HG03520 (cell line): ENCODE measurements around the gene SCTR.

Experiments
- ATAC-seq: cut with Tn5 transposase; IDR thresholded peaks from one replicate; pipeline ENCODE4 v1.9.1; 2021; ENCODE audit warnings: mild to moderate bottlenecking, moderate library complexity; ENCODE audit not compliant: unreplicated experiment

The SCTR gene

DNA sequence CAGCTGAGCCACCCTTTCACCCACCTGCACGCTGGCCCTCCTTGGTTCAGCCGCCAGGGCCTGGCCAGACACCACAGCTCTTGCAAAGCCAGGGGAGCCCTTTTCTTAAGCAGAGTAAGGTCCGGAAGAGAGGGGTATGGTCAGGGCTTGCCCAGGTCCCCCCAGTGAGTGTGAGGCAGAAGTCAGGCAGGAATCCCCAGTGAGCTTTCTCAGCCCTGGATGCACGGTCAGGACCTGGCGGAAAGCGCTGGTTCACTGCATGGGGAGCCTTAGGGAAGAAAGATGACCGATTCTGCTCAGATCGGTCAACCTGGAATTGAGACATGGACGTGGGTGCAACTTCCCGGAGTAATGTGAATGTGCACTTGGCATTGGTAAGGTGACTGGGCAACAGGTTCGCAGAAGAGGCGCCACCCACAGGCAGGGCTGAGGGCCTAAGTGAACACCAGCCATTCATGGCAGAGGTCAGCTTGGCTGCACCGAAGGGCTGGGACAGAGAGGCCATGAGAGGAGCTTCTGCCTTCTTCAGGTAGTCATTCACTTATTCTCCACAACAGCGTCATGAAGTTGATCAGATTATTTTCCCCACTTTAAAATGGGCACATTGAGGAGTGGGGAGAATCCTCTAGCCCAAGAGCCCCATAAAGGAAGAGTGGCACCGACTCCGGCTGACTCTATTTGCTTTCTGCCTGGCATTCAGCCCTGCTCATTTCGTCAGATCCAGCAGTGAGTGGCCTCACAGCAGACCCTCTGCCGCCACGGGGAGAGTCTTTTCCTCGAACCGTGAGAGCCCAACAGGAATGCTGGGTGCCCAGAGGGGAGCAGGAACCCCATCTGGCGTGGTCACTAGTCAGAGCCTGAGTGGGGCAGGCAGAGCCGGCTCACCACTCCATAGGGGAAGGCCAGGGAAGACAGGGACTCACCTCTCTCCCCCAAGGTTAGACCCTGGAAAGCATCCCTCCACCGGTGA lies 35.8 kb downstream of the SCTR start:
- no peak for ATAC-seq

DNA sequence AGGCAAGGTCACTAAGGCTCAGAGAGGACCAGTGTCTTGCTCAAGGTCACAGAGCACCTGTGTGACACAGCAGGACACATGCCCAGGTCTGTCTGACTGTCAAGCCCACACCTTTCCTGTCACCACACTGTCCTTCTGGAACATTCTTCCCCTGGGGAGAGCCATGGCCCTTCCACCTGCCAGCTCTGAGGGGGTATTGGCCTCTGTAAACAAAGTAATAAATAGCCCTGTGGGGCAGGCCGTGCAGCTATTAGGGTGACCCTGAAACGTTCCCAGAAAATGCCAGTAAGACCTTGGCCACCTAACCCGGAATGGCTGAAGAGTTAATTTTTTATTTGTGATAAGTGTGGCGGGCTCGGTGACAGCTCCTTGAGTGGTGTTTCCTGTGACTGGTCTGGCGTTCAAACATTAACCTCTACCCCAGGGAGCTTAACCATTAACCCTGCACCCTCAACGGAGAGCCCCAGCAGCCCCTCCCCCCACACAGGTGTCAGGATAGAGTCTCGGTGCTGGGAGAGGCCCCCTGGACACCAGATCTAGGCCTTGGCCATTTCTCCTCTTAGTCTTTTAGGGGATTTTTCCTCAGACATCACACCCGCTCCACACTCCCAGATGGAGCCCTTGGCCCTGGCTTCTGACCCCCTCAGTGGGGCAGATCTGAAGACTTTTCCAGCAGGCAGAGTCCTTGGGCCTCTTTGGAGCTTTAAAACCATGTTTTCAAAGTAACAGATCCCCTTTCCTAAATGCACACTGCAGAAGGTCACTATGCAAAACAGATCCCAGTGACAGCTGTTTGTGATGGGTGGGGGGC lies 36.6 kb downstream of the SCTR start:
- ATAC-seq = no peak

DNA sequence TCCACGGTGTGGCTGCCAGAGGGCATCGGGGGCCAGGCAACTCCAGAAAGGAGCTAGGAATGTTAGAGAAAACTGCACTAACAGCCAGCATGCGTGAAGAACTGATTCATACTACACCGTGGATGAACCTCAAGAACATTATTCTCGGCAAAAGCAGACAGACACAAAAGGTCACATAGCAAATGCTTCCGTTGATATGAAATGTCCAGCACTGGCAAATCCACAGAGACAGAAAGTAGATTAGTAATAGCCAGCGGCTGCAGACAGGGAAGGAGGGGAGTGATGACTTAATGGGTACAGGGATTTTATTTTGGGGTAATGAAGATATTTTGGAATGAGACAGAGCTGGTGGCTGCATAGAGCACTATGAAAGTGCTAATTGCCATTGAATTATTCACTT lies 37.4 kb downstream of the SCTR start:
- no peak for ATAC-seq

DNA sequence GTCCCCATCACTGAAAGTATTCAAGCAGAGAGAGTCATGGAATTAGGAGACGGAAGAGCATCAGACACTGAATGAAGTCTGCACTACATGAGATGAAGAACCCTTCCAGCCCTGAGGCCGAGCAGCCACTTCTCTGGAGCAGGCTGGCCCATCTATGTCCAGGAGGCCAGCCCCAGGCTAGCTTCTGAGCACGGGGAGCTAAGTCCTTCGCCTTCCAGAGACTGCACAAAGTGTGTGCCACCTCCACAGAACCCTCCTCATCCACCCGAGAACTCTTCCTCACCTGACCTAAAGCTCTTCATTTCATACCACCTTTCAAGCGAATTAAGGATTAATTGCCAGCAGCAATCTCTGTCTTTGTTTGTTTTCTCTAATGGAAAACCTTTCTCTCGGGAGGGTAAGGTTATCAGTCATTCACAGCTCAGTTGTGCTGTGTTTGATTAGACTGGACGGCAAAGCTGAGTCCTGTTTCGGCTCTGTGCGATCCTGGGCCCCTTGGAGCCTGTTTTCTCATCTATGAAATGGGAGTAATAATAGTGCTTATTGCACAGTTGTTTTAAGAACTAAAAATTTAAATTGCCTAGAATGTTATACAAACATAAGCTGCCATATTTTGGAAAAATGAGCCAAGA lies 38.0 kb downstream of the SCTR start:
- no peak for ATAC-seq

DNA sequence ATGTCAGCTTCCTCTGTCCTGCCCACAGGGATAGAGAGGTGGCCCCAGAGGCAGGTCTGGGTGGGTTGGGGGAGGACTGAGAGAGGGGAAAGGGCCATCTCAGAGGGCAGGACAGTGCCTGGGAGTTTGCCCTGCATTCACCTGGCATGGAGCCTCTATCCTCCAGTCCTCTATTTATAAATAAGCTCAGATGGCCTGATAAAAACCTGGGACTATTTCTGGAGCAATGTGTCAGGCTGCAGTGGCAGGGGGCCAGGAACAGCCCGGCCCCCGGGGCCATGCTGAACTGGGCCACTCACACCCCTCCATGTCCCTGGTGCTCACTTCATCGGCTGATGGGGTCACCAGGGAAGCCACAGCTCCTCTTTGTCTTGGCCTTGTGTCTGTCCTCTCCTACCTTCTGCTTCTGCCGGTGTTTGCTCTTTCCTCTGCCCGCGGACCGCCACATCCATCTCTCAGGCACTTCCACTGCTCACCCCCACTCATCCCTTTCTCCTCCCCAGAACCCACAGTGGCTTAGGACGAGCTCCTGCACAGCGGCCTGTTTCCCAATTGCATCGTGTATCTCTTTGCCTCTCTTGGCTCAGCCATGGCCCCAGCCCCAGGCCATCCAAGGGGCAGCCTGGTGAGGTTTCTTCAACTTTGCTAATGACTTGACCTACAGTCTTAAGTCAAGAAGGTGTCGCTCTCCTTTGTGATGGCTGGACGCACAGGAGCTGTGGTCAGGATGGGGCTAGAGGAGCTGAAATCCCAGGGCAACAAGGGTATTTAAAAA lies 38.8 kb downstream of the SCTR start:
- ATAC-seq = no peak

DNA sequence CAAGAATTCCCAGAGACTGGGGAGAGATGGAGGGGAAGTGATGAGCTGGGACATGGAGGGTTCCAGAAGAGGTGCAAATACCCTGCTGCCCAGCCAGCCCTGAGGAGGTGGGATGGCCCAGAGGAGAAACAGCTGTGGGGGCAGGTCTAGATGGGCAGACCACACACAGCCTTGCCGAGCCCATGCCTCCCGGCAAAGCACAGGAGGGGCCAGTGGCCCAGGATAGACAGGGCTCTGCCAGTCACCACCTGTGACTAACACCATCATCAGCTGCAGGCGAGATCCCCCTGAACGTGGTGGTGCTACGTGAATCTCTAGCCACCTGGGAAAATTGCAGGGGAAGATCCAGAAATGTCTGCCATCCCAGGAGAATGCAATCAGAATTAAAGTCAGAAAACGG lies 39.4 kb downstream of the SCTR start:
- no peak for ATAC-seq

- no peak for ATAC-seq
Measured at GRCh38 chr2:119483896-119484718, 40.2 kb downstream of the SCTR start.

- no peak for ATAC-seq
Measured at GRCh38 chr2:119483395-119483753, 40.9 kb downstream of the SCTR start.

DNA sequence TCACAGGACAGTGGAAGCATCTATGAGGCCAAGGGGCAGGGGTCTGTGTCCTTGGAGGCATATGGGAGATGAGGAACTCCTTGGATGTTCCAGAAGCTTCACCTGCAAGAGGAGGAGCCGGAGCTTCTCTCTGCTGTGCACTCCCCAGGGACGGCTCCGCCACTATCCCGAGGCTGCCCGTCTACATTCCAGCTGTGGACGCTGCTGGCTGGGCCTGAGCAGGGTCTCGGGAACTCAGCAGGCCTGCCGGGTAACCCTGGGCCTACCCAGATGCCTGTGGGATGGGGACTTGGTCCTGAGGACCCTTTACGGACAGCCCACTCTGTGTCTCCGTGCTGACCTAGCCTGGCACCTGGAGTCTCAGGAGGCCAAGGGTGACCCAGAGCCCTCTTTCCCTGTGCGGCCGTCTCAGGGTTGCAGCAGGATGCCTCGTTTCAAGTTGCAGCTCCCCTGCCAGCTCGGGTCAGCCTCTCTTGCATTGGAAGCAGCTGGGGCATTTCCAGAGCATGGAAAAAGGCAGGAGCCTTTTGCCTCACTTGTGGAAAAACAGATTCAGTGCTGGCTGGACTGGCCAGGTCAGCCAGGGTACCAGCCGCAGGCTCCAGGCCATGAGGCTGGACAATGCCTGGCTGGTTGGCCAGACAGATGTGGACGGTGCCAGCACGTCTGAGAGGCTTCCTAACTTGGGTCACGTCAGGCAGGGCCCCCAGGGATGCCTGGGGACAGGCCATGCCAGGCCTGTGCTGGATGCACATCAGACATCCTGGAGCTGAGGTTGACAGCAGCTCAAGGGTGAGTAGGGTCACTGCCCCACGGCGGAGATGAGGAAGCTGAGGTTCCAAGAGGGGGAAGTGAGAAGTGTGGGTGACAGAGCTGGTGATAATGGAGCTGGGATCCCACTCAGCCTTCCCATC lies 41.5 kb downstream of the SCTR start:
- no peak for ATAC-seq

DNA sequence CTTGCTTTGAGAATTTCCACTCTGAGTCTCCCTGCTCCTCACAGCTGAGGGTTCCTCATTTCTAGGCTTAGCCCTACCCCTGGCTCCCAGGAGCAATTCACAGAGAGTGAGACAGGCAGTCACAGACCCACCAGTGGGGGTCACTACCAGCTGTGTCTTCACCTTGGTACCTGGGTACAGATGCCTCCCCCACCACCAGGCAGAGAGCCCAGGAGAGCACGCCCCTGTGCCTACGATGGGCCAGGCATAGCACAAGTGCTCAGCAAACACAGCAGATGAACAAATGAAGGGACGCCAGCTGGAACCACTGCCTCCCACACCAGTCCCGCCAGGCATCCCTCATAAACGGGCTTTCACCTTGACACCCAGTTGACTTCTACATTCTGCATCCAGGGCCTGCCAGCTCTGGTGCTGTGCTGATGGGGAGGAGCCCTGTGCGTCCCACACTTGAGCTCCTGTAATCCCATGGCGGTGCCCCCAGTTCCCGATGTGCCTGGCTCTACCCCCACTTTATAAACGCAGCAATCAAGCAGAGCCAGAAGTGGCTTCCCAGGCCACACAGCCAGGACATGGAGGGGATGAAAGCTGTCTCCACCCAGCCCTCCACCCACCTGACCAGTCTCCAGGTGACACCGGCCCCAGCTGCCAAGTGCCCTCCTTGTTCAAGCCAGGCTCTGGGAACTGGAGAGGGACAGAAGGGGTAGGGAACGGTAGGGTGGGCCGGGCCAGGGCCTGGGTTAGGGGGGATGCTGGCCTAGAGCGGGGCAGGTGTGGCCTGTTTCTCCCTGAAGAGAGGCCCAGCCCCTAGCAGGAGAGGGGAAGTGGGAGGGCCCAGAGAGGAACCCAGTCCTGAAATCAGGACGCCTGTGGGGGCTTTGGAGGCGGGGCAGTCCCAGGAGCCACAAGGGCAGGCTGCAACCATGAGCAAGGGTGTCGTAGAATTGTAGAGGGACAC lies 42.5 kb downstream of the SCTR start:
- no peak for ATAC-seq

- ATAC-seq = no peak
Measured at GRCh38 chr2:119480718-119481142, 43.6 kb downstream of the SCTR start.

DNA sequence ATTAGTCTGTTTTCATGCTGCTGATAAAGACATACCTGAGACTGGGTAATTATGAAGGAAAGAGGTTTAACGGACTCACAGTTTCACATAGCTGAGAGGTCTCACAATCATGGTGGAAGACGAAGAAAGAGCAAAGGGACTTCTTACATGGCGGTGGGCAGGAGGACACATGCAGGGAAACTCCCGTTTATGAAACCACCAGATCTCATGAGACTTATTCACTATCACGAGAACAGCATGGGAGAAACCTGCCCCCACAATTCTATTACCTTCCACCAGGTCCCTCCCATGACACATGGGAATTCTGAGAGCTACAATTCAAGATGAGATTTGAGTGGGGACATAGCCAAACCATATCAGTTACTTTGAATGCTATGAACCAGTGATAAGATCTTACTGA lies 44.1 kb downstream of the SCTR start:
- ATAC-seq = no peak

DNA sequence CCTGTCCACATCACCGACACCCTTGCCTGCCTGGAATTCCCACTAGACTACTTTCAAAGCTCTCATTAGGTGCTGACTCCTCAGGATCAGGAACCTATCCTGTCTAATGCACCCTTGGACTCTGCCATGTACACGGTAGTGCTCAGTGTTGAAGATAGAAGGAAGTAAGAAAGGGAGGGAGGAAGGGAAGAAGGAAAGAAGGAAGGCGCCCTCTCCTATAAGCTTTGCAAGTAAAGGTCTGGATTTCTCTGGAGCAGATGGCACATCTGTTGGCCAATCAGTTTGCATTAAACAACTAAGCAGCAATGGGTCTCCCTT lies 45.3 kb downstream of the SCTR start:
- no peak for ATAC-seq

DNA sequence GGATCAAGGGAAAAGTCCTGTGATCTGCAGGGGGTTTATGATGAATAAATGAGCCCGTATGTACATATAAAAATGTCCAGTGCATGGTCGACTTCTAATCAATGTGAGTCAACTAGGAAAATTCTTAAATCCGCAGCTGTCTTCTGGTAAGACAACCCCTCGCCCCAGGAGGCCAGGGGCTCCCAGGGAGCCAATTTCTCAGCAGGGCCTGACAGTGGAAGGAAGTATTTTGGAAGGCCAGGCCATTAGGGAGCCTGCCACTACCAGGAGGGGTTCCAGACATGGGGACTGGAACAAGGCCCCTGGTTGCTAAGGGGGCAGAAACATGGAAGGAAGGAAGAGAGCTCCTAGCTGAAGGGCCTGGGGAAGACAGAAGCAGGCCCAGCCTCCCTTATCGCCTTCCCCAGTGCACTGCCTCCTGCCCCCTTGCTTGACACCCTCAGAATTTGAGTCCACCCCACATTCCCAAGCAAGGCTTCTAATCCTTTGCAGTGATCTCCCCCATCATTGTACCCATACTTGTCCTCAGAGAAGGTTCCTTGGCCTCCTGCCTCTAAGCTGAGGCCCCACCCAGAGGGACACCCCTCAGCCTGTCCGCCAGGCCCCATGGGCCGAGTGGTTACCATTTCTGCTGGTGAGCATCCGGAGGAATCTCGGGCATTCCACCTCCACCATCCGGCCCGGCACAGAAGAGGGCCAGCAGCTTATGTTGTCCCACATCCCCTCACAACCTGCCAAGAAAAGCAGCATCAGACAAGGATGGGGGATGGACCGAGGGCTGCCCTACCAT lies 45.9 kb downstream of the SCTR start:
- ATAC-seq = no peak

- no peak for ATAC-seq
Measured at GRCh38 chr2:119477113-119477505, 47.2 kb downstream of the SCTR start.

- ATAC-seq = peak; percentile 56
Measured at GRCh38 chr2:119476301-119477112, 47.8 kb downstream of the SCTR start.
